Measurements from ENCODE around the gene CEBPG.

The CEBPG gene

DNA sequence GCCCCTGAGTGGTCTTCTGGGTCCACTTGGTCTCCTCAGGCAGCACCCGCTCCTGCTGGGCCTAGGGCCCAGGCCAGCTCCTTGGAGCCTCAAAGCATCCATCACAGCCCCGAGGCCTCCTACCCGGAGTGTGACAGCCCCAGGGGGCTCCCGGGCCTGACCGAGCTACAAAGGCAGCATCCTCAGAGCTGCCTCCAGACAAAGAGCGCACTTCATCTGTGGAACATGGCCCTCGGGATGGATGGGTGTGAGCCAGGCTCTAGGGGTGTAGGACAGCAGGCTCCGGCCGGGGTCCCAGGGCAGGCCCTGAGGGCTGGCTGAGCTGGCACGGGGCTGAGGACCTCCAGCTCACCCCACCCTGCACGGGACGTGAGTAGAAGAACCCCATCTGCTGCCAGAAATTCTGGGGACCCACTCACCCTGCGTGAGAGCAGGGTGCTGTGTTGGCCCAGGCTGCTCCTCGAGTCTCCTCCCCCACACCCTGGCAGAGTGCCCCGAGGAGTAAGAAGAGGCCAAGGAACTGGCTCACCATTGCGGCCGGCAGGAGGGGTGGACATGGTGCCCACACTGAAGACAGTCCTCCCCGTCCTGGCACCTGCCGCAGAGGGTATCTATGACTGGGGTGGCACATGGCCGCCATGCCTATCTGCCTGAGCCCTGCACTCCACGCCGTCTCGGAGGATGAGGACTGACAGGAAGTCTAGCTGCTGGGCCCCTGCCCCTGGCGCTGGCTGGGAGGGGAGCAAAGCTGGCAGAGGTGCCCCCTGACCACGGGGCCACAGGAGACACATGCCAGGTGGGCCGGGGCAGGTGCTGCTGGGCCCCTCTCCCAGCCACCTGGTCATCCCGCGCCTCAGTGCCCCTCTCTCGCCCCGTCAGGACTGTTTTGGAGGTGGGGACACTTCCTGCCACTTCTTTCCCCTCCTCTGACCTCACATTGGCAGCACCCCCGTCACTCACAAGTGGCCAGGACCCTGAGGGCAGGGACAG is 22.3 kb downstream of the CEBPG start:
- DNase-seq (ENCODE audit: low read depth) = no peak

DNA sequence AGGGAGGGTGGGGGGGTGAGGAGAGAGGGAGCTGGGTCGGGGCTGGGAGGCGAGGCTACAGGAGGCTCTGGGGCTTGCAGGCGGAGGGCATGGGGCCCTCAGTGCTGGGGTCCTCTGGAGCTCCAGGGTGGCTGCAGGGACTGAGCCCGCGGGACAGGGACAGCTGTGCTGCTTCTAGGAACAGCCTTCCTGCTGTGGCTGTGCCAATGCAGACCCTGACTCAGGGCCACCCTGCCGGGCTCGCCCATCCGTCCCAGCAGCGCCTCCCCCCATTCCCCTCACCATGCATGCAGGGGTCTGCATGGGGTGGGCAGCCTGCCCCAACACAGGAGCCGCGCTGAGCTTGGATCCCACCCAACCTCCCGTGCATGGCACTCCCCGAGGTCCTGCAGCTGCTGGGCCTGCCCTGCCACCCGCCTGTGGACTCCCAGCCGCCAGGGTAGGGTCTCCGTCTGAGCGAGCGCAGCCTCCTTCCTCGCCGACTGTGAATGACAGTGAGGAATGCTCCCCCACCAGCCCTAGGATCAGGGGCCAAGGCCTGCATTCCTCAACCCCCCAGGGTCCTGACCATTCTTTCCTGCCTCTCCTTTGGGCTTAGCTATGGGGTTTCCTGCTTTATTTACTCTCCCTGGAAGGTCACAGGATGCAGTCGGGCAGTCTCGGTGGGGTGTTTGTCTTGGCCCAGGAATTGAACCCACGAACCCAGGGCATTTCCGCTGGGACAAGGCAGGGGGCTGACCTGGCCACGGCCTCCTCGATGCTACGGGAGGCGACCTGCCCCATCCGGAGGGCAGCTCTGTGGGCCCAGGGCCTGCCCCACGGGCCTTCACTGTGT is 23.4 kb downstream of the CEBPG start:
- no peak for DNase-seq (ENCODE audit: low read depth)

DNA sequence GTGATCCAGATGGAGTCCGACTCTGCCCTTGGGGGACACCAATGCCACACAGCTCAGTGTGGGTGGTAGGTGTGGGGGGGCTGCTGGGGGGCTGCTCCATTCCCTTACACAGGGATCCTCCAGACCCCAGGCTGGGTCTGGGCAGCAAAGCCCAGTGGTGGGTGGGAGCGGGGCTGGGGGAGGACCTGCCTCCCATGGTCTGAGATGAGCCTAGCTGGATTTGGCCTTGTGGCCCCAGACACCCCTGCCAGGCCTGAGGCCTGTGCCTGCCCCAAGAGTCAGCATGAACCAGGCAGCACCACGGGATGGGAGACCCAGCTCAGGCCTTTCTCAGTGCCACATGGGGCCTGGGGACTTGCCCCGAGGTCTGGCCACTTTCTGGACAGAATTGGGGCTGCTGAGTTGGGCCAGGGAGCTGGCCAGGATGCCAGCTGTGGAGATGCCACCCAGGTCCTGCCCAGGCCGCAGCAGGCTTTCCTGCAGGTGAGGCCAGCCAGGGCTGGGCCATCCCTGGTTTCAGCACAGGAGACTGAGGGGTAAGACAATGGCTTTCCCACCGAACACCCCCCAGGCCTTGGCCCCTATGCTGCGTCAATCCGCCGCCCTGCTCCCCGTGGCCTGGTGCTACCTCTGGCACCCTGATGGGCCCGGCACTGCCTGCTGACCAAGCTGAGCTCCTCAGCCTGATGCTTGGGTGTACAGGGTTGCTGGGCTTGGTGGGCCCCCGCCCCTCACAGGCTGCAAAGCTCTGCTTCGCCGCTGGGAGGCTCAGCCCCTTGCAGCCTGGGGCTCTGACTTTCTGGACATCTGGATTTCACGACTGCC is 24.2 kb downstream of the CEBPG start:
- DNase-seq (ENCODE audit: low read depth) = no peak

DNA sequence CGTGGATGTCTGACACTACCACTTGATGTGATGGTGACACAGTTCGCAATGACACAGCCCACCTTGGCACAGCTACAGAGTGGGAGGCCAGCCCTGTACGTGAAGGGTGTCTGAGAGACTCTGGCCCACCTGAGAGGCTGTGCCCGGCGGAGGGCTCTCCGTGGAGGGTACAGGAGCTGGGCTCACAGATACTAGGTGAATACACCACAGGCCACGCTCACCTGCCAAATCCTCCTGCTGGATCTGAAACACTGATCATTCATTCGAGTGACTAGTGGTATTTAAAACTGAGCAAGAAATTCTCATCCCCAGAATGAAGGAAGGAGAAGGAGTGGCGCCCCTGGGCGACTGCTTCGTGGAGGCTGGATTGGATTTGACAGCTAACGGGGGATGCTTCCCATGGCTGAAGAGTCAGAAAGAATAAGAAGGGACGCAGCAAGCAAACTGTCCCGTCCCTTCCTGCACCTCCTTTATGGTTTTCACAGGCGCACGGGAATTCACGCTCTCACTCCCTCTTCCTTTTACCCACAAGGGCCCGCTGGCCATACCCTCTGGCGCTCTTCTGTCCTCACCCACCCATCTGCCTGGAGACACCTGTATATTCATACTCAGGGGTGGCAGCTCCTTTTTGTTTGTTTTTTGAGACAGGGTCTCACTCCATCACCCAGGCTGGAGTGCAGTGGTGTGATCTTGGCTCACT is 25.0 kb downstream of the CEBPG start:
- DNase-seq (ENCODE audit: low read depth) = no peak

DNA sequence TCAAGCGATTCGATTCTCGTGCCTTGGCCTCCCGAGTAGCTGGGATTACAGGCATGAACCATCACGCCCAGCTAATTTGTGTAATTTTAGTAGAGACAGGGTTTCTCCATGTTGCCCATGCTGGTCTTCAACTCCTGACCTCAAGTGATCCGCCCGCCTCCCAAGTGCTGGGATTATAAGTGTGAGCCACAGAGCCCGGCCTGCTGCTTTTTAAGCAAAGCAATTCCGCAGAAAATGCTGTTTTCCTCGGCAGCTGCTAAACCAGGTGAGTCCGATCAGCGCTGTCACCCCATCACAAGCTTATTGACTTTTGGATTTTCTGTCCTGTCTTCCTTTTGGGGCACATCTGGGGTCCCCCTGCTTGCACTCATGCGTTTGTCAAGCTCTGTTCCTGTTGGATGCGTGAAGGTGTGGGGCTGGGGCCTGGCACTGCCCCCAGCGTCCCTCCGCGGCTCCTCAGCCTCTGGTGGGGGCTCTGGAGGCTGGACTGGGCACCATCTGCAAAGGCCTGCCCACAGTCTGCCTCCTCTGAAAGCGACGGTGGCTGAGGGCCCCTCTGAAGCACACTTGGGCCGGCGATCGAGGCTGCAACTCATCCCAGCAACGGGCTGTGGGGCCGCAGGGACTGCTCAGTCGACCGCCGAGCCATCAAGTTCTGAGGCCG is 25.7 kb downstream of the CEBPG start:
- no peak for DNase-seq (ENCODE audit: low read depth)

DNA sequence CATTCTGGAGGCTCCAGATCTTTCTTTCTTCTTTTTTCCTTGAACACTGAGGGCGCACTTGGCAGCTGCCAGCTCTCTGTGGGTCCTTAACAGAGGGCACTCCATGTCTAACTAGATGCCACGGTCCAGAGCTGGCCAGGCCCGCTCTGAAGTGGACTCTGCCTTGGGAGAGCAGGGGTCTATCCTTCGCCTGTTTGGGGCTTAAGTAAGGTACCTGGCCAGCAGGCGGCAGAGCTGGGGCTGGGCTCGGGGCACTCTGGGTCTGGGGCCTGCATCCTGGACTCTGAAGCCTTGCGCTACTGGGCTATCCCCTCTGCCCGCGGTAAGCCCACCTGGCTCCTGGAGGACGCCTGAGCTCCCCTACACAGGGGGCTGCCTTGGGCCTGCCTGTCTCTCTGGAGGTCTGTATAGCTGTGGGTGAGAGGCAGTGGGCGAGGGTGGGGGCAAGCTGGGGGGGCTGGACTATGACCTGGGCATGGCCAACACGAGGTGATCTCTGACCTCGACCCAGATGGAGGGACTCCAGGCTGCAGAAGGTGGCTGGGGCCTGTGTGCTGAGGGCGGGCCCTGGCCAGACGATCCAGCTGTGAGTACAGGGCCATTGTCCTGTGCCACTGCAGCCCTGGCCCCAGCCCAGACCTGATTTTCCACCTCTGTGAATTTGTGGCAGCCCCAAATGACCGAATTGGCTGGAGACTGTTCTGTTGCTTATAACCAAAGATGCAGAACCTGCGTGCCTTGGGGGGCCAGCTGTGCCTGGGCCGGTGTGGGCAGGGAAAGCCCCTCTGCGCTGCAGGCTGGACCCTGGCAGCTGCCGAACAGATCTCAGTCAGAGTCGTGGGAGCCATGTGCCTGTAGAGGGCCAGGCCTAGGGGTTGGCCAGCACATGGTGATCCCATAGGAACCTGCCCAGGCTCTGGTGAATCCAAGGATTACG is 26.5 kb downstream of the CEBPG start:
- no peak for DNase-seq (ENCODE audit: low read depth)

DNA sequence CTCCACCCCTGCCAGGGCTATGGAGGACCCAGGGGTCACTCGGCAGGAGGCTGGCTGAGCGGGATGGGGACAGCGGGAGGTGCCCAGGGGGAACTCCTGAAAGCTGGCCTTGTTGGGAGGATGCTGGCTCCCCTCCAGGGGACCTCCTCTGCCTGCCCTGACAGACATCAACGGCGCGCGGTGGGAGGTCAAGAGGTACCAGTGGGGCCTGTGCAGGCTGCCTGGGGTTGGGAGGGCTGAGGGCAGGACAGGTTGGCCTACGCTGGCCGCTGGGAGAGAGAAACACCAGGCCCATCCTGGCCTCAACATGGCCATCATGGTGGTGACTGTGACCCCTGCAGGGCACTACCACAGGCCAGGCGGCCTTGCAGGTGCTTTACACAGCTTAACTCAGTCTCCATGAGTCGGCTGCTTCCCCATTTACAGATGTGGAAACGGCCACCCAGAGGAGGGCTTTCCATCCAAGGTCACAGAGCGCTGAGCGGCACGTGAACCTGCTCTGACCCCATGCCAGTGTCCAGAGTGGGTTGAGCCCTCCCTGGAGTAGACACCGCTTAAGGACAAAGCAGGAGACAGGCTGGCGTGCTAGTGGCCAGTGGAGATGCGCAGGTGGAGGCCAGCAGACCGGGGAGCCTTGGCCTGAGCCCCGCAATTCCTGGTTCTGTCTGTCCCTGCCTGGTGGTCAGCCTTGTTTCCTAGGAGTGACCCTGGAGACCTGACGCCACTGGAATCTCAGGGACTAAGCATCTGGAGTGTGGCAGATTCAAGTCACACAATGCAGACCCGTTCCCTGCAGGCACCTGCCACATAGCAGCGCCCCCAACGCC is 27.6 kb downstream of the CEBPG start:
- DNase-seq (ENCODE audit: low read depth) = no peak

DNA sequence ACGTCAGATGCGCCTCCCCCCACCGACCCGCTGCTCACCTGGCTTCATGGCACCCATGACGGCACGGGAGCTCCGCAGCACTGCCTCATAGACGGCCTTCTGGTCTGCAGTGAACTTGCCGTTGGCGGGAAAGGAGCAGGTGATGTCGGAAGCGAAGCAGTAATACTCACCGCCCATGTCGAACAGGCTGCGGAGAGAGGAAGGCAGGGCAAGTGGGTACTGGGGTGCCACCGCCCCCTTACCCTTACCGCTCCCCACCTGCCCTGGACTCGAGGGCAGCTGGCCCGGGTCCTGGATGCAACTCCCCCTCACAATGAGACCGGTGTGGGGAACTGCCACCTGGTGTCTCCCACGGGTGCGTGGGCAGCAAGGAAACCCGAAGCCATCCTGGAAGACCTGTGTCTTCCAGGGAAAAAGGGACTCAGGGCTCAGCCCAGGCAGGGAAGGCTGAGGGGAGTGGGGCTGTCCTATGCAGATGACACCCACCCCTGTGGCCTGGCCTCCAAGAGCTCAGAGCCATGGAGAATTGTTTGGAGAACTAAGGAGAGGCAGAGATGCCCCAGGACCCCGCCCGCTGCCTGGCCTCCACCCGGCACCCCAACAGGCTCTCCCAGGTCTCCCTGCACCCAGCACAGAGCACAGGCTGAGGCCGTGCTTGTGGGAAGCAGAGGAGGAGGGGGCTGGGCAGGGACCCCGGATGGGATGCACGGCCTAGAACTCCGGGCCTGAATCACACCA is 28.3 kb downstream of the CEBPG start:
- DNase-seq (ENCODE audit: low read depth) = no peak

DNA sequence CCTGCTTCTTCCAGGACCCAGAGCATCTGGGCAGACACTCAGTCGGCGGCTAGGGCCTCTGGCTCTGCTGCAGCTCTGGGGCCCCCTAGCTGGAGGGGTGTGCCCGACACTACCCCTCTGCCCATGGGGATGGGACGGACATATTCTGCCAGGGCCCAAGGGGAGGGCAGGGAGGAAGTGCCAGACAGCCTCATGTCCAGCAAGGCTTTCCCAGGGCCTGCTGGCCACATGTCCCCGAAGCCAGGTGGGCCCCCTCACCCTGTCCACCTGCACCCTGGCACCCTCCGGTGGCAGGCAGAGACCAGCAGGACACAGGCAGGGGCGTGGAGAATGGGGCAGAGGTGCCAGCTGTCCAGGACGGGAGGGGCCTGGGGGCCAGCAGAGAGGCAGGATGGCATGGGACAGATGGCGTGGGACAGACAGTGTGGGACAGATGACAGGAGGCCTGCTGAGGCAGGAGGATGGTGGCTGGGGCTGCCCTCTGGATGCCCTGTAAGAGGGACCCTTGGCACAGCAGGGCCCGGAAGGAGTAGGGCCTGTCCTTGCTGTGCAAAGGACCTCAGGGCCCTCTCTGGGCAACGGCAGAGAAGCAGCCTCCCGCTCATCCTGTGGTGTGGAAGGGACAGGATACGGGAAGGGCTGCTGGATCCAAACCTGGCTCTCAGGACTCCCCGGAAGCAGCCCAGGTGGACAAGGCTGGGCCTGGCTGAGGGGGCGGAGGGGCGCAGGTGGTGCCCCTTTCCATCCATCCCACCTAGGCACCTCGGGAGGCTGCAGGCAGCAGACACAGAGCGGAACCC is 29.1 kb downstream of the CEBPG start:
- no peak for DNase-seq (ENCODE audit: low read depth)

DNA sequence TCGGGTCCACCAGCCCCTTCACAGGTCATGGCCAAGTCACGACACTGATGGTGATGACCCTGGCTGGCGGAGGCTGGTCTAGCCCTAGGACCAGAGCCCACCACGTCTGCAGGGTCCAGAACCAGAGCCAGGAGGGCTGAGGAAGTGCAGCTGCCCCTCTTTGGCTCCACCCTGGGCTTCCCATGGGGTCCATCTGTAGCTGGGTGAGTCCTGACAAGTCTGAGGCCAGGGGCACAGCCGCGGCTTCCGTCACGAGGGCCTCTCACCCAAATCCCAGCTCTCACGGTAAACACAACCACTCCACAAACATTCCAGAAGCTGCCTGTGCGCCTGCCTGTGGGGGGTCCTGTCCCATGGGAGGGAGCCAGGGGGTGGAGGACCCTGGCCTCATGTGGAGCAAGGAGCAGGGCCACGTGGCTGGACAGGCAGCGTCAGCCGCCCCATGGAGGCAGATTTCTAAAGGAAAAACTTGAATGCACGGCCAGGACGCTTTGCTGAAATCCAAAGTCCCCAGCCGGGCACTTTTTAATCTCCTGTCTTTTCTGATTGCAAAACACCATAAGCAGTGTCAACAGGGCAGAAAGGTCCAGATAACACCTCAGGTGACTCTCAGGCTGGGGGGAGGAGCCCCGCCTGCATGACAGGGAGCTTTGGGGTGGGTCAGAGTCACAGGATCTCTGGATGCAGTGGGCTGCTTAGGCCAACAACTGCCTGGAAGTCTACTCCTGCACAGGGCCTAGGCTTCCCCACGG is 29.9 kb downstream of the CEBPG start:
- DNase-seq (ENCODE audit: low read depth) = no peak

DNA sequence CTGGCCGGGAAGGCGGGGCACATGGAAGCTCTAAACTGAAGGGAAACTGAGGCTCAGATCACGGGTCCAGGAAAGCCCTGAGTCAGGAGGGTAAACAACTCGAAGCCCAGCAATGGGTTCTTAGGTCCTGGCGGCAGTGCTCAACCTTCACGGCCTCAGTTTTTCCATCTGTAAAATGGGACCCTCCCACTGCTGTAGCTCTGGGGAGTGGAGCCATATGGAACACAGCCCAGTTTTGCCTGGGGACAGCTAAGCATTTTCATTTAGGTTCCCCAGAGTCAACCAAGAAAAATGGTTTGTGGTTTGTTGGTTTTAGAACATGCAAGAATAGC is 30.4 kb downstream of the CEBPG start:
- DNase-seq (ENCODE audit: low read depth) = no peak

DNA sequence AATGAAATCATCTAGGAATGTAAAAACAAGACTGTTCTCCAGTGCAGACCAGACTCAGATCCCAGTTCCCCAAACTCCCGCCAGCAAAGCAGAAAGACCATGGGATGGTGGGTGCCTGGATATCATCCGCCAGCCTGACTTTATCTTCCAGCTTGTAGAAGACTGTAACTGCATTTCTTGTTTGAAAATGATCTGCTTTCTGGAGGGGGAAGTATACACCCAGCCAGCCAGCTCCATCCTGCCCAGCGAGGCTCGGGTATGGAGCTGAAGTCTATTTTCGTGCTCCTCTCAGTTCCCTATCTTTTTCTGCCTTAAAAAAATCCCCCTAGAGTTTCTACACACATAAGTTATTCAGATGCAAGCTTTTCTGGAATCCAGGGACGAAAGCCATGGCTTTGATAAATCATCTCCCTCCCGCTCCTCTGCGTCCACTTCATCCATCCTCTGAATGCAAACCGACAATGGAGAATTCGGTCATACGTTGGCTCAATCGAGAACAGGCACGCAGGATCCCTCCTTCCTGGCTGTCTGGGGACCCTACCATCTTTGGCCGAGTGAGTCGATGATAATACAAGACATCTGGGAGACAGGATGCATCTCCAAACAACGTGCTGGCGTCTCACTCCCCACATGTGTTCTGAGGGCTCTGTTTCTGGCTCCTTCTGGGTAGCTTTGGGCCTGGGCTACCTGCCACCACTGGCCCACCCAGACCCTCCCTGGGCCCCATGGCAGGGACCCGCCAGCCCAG is 31.2 kb downstream of the CEBPG start:
- DNase-seq (ENCODE audit: low read depth) = no peak

DNA sequence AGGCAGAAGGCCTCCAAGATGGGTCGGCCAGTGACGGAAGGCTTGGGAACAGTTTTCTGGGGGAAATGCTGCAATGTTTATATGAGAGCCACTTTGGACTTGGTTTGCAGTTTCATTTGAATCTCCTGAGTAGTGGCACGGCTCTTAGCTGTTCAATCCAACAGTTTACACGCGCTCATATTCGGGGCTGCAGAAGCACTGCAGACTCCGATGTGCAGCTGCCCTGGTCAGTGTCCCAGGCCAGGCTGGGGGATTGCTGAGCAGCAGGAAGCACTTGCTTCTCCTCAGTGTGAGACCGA is 31.7 kb downstream of the CEBPG start:
- no peak for DNase-seq (ENCODE audit: low read depth)

DNA sequence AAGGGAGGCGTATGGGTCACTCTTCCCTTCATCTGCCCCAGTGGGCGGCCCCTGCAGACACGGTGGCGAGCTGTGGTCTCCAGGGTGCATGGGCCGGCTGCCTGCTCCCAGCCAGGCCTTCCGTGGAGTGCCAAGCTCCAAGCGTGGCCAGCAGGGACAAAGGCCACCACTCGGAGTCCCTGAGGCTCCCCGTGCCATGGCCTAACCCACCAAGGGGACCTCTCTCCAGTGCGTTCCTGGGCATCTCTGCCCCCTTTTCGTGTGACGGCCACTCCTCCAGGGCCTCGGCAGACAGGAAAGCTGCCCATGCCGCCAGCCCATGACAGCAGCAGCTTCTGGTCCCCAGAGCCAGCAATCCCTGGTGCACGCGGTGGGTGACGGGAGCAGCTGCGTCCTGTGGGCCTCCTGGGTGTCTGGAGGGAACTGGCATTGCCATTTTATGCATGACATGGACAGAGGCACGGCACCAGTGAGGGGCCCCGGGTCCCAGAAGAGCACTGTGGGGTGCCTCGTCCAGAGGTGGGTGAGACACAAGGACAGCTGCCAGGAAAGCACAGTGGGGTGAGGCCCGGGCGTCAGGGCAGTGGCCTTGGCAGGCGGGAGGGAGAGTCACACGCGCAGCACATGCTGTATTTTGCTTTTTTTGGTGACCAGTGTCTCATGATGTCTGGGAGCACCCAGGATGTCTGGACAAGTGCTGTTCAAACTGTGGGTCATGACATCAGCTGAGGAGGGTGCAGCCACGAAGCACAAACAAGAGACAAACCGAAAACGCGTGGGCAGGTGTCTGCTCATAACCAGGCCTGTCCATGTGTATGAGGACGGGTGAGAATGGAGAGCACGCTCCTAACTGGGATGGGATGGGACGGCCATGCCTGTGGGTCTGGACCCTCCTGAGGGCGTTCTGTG is 32.3 kb downstream of the CEBPG start:
- no peak for DNase-seq (ENCODE audit: low read depth)

DNA sequence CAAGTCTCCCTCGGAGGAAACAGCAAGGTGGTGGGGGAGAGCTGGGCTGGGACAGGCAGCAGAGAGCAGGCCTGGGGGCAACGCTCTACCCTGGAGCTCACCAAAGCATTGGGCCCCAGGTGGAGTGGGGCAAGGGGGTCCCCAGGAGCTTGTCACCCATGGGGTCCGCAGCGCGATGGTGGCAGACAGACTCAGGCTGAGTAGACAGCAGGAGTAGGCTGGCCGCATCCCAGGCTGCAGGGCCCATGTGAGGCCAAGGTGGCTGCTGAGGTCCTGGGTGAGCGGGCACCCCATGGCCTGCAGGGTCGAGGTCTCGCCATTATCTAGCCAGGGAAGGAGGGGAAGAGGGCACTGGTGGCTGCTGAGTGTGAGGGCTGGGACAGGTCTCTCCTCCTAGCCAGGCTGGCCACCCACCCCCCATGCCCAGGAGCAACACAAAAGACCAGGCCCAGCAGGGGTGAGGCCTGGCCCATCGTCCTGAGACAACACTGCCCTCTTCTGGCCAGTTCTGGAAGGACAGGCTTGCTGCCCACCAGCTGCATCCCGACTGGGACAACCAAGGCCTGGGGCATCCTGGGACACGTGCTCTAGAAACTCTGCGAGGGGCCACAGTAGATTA is 33.1 kb downstream of the CEBPG start:
- DNase-seq (ENCODE audit: low read depth) = peak; percentile 45

Data from CMK (cell line).